BJ (cell line): ENCODE results near the gene XXYLT1. TPM values are rescaled to one million over a fixed set of nuclear protein-coding genes. Genes with fewer than 3 reads are reported as not detected.

Experiments
- CTCF ChIA-PET: fragments of 350-600 bp; formaldehyde crosslinking; extraction: SDS; loops from one replicate; lab custom pipeline; 2021; ENCODE audit warnings: antibody characterized with exemption, inconsistent platforms; lab: Yijun Ruan, JAX
- POLR2A ChIA-PET: fragments of 300-600 bp; sonication (Branson Sonifier 250); formaldehyde crosslinking; extraction: SDS; loops from one replicate; lab custom pipeline; 2021; ENCODE audit warnings: antibody characterized with exemption; lab: Charles Lee
- DNase-seq: peaks from one replicate; pipeline ENCODE4 v3.0.0-alpha.2; 2011; ENCODE audit warnings: low read depth
- H3K27me3 ChIP-seq: 2 replicates; pipeline ENCODE4 v1.6.0; 2011; ENCODE audit warnings: low read length; ENCODE audit not compliant: control insufficient read depth, insufficient read depth
- H3K36me3 ChIP-seq: 2 replicates; pipeline ENCODE4 v1.5.1; 2011; ENCODE audit warnings: low read length; ENCODE audit not compliant: control insufficient read depth, insufficient read depth
- H3K4me3 ChIP-seq: 2 replicates; pipeline ENCODE4 v1.5.1; 2011; ENCODE audit warnings: low read depth, mild to moderate bottlenecking, control low read depth, low read length
- polyA plus RNA-seq: library from polyadenylated mRNA; depleted of rRNA; stranded (reverse); fragments of >200 nt; gene quantifications from 2 replicates; pipeline ENCODE4 v1.2.3, GENCODE V29; 2011
- TF ChIP-seq, protein P1 (sequence below): IDR thresholded peaks from 2 replicates; pipeline ENCODE4 v1.5.1; 2011; ENCODE audit warnings: low read depth, mild to moderate bottlenecking, control low read depth, inconsistent platforms, low read length, moderate library complexity; ENCODE audit not compliant: insufficient read depth

Gene XXYLT1
- polyA plus RNA-seq, 1 experiment, result 33.5 TPM

DNA sequence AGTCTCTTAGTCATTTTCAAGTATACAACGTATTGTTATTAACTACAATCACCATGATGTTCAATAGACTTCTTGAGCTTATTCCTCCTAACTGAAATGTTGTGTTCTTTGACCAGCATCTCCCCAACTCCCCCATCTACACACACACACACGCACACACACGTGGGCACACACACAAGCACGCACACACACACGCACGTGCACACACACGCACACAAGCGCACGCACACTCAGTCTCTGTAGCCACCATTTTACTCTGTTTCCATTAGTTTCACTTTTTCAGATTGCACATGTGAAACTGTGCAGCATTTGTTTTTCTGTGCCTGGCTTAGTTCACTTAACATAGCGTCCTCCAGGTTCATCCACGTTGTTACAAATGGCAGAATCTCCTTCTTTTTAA is 247.0 kb downstream of the XXYLT1 start:
- peaks cover 7% of the 10 kb centered on the region for H3K27me3 ChIP-seq
- H3K4me3 ChIP-seq, result no peak overlapping the region
- ChIA-PET CTCF (no interaction called here), POLR2A (no interaction called here)
- TF ChIP-seq, protein P1, sequence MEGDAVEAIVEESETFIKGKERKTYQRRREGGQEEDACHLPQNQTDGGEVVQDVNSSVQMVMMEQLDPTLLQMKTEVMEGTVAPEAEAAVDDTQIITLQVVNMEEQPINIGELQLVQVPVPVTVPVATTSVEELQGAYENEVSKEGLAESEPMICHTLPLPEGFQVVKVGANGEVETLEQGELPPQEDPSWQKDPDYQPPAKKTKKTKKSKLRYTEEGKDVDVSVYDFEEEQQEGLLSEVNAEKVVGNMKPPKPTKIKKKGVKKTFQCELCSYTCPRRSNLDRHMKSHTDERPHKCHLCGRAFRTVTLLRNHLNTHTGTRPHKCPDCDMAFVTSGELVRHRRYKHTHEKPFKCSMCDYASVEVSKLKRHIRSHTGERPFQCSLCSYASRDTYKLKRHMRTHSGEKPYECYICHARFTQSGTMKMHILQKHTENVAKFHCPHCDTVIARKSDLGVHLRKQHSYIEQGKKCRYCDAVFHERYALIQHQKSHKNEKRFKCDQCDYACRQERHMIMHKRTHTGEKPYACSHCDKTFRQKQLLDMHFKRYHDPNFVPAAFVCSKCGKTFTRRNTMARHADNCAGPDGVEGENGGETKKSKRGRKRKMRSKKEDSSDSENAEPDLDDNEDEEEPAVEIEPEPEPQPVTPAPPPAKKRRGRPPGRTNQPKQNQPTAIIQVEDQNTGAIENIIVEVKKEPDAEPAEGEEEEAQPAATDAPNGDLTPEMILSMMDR, result no peak
- H3K36me3 ChIP-seq, result no peaks in the 10 kb centered on the region
- DNase-seq, result no peak

DNA sequence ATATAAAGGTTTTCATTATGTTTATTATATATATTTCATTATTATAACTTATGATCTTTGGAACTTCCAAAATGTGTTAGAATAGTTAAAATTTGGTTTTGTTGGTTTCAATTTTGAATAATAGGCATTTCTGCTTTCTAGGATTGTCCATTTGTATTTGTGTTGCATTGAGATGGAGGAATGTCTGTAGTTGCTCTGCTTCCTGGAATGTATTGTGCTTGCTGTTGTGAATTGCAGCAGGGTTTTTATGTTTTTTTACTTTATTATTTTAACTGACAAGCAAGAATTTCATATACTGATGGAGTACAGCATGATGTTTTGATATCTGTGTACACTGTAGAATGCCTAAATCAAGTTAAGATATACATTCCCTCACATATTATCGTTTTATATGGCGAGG is 247.4 kb downstream of the XXYLT1 start:
- no peak for DNase-seq
- TF ChIP-seq, protein P1, result no peak
- ChIA-PET POLR2A (no interaction called here), CTCF (interaction anchor here (0.7 kb wide), 1 partner anchor 53 kb away, joined by 3 read pairs; no protein-coding TSS in a partner anchor)
- peaks cover 11% of the 10 kb centered on the region for H3K27me3 ChIP-seq
- no peaks in the 10 kb centered on the region for H3K36me3 ChIP-seq
- H3K4me3 ChIP-seq, result no peak overlapping the region

DNA sequence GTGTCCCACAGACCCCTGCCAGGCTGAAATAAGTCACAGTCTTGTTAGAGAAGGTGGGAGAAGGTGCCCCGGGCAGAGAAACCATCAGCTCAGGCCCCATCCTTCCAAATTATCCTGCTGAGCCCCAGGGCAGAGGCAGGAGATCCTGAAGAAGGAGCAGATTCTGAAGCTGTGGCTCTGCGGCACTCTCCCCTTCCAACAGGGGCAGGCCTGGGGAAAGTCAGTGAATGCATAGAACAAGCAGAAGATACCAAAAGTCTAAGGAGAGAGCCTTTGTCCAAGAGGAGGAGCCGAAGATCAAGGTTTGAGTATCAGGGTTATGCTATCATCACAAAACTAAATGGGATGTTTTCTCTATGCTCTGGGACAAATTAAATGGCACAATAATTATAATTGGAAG is 249.3 kb downstream of the XXYLT1 start:
- peaks cover 11% of the 10 kb centered on the region for H3K27me3 ChIP-seq
- DNase-seq, result no peak
- H3K36me3 ChIP-seq, result no peaks in the 10 kb centered on the region
- ChIA-PET CTCF (interaction anchor here (1.0 kb wide), 1 partner anchor 19 kb away, joined by 3 read pairs; no protein-coding TSS in a partner anchor), POLR2A (no interaction called here)
- TF ChIP-seq, protein P1, result no peak
- H3K4me3 ChIP-seq, result no peak overlapping the region

DNA sequence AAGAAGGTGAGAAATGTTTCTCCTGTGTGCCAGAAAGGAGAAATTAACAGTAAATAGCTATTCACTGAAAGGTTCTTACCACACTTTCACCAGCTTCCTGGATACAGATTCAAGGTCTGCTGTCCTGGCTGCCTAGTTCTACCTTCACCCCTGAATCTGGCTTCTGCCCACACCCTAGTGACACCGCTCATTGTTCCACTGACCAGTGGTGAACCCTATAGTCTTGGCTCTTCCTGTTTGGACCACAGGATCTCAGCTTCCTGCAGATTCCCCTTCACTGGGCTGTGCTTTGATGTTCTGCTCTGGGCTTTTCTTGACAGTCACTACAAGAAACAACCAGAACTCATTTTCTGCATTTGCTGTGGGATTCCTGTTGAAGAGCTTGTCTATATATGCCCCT is 250.0 kb downstream of the XXYLT1 start:
- TF ChIP-seq, protein P1, result no peak
- ChIA-PET POLR2A (no interaction called here), CTCF (interaction anchor here (0.8 to 1.1 kb wide), 3 partner anchors 13 to 28 kb away, joined by 3 to 4 read pairs (median 3); no protein-coding TSS in a partner anchor)

DNA sequence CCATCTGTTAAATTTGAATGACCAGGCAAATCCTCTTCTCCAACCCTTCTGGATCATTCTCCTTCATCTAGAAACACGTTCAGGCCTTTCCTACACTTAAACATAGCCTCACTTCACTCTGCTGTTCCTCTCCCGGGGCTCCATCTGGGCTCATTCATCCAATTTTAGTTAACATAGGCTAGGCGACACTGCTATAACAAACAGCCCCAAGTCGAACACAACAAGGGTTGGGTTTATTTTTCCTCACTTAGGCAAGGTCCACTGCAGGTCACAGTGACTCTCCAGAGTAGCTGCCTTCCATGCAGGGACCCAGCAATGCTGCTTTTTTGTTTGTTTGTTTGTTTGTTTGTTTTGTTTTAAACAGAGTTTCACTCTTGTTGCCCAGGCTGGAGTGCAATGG is 250.8 kb downstream of the XXYLT1 start:
- POLR2A ChIA-PET, result no interaction called here
- CTCF ChIA-PET, result interaction anchor here (1.1 kb wide), 1 partner anchor 12 kb away, joined by 4 read pairs; no protein-coding TSS in a partner anchor
- TF ChIP-seq, protein P1, result no peak
- peaks cover 11% of the 10 kb centered on the region for H3K27me3 ChIP-seq
- no peak overlapping the region for H3K4me3 ChIP-seq
- no peaks in the 10 kb centered on the region for H3K36me3 ChIP-seq
- DNase-seq, result no peak

More for the DNA sequence above, 250.0 kb downstream of the XXYLT1 start:
- Histone ChIP-seq H3K36me3 (no peaks in the 10 kb centered on the region), H3K27me3 (peaks cover 11% of the 10 kb centered on the region), H3K4me3 (no peak overlapping the region)
- DNase-seq, result no peak
